ENCODE data around the gene CNDP2. TPM values are rescaled to one million over a fixed set of nuclear protein-coding genes. Genes with fewer than 3 reads are reported as not detected.

CNDP2 gene
- total RNA-seq, 1 experiment from 2014 or later, result 310 TPM

DNA sequence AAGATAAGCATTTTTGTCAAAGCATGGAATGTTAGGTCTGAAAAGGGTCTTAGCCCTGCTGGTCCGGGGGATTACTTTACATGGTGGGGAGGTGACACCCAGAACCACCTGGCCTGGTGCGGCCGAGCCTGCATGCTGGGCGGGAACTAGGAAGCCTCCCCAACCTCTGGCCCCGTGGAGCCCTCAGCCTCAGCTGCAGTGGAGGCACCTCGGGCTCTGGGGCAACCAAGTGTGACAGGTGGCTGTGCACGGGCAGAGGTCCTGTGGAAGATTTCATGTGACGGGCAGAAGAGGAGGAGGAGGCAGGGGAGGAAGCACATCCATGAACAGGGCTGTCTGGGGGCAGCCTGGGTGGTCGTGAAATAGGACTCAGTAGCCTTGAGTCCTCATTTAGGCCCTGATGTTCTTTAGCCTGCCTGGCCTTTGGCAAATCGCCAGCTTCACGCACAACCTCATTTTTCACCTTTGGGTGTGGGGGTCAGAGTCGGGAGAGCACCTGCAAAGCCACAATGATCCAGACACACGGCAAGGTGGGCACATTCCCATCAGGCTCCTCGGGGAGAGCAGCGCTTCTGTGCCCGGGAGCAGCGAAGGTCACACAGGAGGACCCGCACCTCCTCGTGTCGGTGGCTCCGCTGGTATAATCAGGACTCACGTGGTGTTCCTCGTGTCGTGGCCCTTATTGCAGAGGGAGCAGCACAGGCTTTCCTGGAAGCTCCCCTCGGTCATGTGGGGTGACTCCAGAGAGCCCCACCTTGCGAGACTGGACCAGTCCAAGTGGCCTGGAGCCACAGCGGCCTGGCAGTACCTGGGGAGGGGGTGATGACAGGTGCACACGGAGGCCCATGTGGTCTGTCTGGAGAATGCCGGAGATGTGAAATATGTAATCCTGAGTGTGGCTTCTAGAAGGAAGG, 13.9 kb downstream of the CNDP2 start:
- CTCF ChIA-PET, result no interaction called here
- ATAC-seq (no peak), DNase-seq (ENCODE audit: low read depth, low spot score) (no peak)
- H3K9me3 ChIP-seq (ENCODE audit: control insufficient read depth, insufficient read depth, low read depth, low read length), result no peaks in the 10 kb centered on the region
- H3K4me1 ChIP-seq (ENCODE audit: control insufficient read depth, insufficient read depth, low read length), result 0 out of 2 replicates have a peak, but pooled peaks cover 4% of the 10 kb centered on the region
- TF ChIP-seq POLR2AphosphoS5 (IDR thresholded peaks at IDR 0.05; ENCODE audit: low read depth, low read length) (no peak), TCF7L2 (IDR thresholded peaks at IDR 0.05; ENCODE audit: low read depth, low read length) (no peak), SIN3A (IDR thresholded peaks at IDR 0.05; ENCODE audit: borderline replicate concordance, insufficient read depth, low read depth, low read length) (no peak)
- TF ChIP-seq, protein P1, sequence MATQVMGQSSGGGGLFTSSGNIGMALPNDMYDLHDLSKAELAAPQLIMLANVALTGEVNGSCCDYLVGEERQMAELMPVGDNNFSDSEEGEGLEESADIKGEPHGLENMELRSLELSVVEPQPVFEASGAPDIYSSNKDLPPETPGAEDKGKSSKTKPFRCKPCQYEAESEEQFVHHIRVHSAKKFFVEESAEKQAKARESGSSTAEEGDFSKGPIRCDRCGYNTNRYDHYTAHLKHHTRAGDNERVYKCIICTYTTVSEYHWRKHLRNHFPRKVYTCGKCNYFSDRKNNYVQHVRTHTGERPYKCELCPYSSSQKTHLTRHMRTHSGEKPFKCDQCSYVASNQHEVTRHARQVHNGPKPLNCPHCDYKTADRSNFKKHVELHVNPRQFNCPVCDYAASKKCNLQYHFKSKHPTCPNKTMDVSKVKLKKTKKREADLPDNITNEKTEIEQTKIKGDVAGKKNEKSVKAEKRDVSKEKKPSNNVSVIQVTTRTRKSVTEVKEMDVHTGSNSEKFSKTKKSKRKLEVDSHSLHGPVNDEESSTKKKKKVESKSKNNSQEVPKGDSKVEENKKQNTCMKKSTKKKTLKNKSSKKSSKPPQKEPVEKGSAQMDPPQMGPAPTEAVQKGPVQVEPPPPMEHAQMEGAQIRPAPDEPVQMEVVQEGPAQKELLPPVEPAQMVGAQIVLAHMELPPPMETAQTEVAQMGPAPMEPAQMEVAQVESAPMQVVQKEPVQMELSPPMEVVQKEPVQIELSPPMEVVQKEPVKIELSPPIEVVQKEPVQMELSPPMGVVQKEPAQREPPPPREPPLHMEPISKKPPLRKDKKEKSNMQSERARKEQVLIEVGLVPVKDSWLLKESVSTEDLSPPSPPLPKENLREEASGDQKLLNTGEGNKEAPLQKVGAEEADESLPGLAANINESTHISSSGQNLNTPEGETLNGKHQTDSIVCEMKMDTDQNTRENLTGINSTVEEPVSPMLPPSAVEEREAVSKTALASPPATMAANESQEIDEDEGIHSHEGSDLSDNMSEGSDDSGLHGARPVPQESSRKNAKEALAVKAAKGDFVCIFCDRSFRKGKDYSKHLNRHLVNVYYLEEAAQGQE (IDR thresholded peaks at IDR 0.05; ENCODE audit: insufficient read depth in 1 of 2, low read depth in 2 of 2, low read length in 1 of 2), result no peak
- TF ChIP-seq, protein P2, sequence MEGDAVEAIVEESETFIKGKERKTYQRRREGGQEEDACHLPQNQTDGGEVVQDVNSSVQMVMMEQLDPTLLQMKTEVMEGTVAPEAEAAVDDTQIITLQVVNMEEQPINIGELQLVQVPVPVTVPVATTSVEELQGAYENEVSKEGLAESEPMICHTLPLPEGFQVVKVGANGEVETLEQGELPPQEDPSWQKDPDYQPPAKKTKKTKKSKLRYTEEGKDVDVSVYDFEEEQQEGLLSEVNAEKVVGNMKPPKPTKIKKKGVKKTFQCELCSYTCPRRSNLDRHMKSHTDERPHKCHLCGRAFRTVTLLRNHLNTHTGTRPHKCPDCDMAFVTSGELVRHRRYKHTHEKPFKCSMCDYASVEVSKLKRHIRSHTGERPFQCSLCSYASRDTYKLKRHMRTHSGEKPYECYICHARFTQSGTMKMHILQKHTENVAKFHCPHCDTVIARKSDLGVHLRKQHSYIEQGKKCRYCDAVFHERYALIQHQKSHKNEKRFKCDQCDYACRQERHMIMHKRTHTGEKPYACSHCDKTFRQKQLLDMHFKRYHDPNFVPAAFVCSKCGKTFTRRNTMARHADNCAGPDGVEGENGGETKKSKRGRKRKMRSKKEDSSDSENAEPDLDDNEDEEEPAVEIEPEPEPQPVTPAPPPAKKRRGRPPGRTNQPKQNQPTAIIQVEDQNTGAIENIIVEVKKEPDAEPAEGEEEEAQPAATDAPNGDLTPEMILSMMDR (IDR thresholded peaks at IDR 0.05), result no peak
- H3K27me3 ChIP-seq (ENCODE audit: control insufficient read depth, insufficient read depth, low read length), result no peaks in the 10 kb centered on the region
- in situ Hi-C loops (cut with HindIII; ENCODE audit: low pct_unique_long_range_greater_than_20kb, low sequenced_read_pairs), result no loop called here
- no peak overlapping the region for H3K27ac ChIP-seq (ENCODE audit: low read length)
- no TSS peak for BruUV-seq (replicated peaks)
- peaks cover 16% of the 10 kb centered on the region; the same call in 1 of the 2 replicates for H3K36me3 ChIP-seq (ENCODE audit: control insufficient read depth, insufficient read depth, low read length)
- H3K4me3 ChIP-seq (ENCODE audit: low read depth in 2 of 2, low read length in 2 of 2), result no peak overlapping the region
- POLR2A ChIA-PET, result no interaction called here
- intact Hi-C loops (cut with micrococcal nuclease; ENCODE audit: unreplicated experiment), result no loop called here

DNA sequence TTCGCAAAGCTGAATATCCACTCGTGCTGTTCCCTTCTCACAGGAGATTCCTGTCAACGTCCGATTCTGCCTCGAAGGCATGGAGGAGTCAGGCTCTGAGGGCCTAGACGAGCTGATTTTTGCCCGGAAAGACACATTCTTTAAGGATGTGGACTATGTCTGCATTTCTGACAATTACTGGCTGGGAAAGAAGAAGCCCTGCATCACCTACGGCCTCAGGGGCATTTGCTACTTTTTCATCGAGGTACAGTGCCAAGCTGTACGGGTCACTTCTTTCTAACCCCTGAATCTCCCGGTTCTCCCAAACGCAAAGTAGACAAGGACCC, 14.6 kb downstream of the CNDP2 start:
- H3K36me3 ChIP-seq (ENCODE audit: control insufficient read depth, insufficient read depth, low read length), result peaks cover 16% of the 10 kb centered on the region; the same call in 1 of the 2 replicates
- in situ Hi-C loops (cut with HindIII; ENCODE audit: low pct_unique_long_range_greater_than_20kb, low sequenced_read_pairs), result no loop called here
- CTCF ChIA-PET, result no interaction called here

More for the DNA sequence above, 14.6 kb downstream of the CNDP2 start:
- Histone ChIP-seq H3K4me3 (ENCODE audit: low read depth in 2 of 2, low read length in 2 of 2) (no peak overlapping the region), H3K4me1 (ENCODE audit: control insufficient read depth, insufficient read depth, low read length) (0 out of 2 replicates have a peak, but pooled peaks cover 4% of the 10 kb centered on the region), H3K27ac (ENCODE audit: low read length) (no peak overlapping the region), H3K27me3 (ENCODE audit: control insufficient read depth, insufficient read depth, low read length) (no peaks in the 10 kb centered on the region), H3K9me3 (ENCODE audit: control insufficient read depth, insufficient read depth, low read depth, low read length) (no peaks in the 10 kb centered on the region)
- intact Hi-C loops (cut with micrococcal nuclease; ENCODE audit: unreplicated experiment), result no loop called here
- BruUV-seq (replicated peaks), result no TSS peak
- ATAC-seq, result no peak
- no peak for TF ChIP-seq POLR2AphosphoS5 (IDR thresholded peaks at IDR 0.05; ENCODE audit: low read depth, low read length)
- TF ChIP-seq, protein P1 (IDR thresholded peaks at IDR 0.05; ENCODE audit: insufficient read depth in 1 of 2, low read depth in 2 of 2, low read length in 1 of 2), result no peak
- no peak for DNase-seq (ENCODE audit: low read depth, low spot score)
- POLR2A ChIA-PET, result no interaction called here

All from Panc1 (cell line).